IMR-90 (cell line): ENCODE measurements around the gene TMEM63C. TPM values are rescaled to one million over a fixed set of nuclear protein-coding genes. Genes with fewer than 3 reads are reported as not detected.

Source experiments
- ATAC-seq: fragments of 200-7000 bp; cut with Tn5 transposase; 2 replicates; pipeline ENCODE4 v1.9.1; 2020; ENCODE audit warnings: low read depth, mild to moderate bottlenecking, moderate library complexity
- BruUV-seq: library from RNA; stranded (reverse); fragments of 400-500 nt; replicated peaks from 2 replicates; lab custom pipeline; 2021; lab: Mats Ljungman, UMichigan
- CTCF ChIA-PET: fragments of 300-600 bp; formaldehyde crosslinking; extraction: SDS; loops from one replicate; lab custom pipeline; 2021; ENCODE audit warnings: antibody characterized with exemption; lab: Yijun Ruan, JAX
- POLR2A ChIA-PET: fragments of 300-600 bp; sonication (Branson Sonifier 250); formaldehyde crosslinking; loops from one replicate; lab custom pipeline; 2022; ENCODE audit warnings: antibody characterized with exemption; ENCODE audit not compliant: unreplicated experiment; lab: Charles Lee
- DNase-seq: peaks from one replicate; pipeline ENCODE4 v3.0.0; 2013
- H2AFZ ChIP-seq: replicated peaks from 2 replicates; pipeline ENCODE3; 2013; ENCODE audit warnings: low read length, mild to moderate bottlenecking; ENCODE audit not compliant: poor library complexity
- H2AK5ac ChIP-seq: 2 replicates; pipeline ENCODE4 v1.6.1; 2013; ENCODE audit warnings: low read depth, low read length, inconsistent platforms
- H2AK9ac ChIP-seq: replicated peaks from 2 replicates; pipeline ENCODE3; 2013; ENCODE audit warnings: mild to moderate bottlenecking, low read depth, low read length, moderate library complexity; ENCODE audit not compliant: poor library complexity
- H2BK120ac ChIP-seq: 2 replicates; pipeline ENCODE4 v1.6.1; 2013; ENCODE audit warnings: low read depth, low read length, inconsistent platforms
- H2BK15ac ChIP-seq: 3 replicates; pipeline ENCODE4 v1.6.1; 2013; ENCODE audit warnings: low read depth, low read length, inconsistent platforms
- H2BK20ac ChIP-seq: 2 replicates; pipeline ENCODE4 v1.6.1; 2013; ENCODE audit warnings: low read depth, mild to moderate bottlenecking, inconsistent platforms, low read length, moderate library complexity
- H2BK5ac ChIP-seq: 2 replicates; pipeline ENCODE4 v1.6.1; 2013; ENCODE audit warnings: mild to moderate bottlenecking, low read depth, low read length, inconsistent platforms; ENCODE audit not compliant: poor library complexity, severe bottlenecking
- H3K14ac ChIP-seq: replicated peaks from 2 replicates; pipeline ENCODE4 v1.6.1; 2013; ENCODE audit warnings: low read depth, low read length, inconsistent platforms
- H3K18ac ChIP-seq: 2 replicates; pipeline ENCODE4 v1.6.1; 2013; ENCODE audit warnings: low read depth, low read length, control low read depth
- H3K23ac ChIP-seq: 2 replicates; pipeline ENCODE4 v1.6.1; 2013; ENCODE audit warnings: low read depth, low read length, inconsistent platforms
- H3K27ac ChIP-seq: 2 replicates; pipeline ENCODE4 v1.5.1; 2013; ENCODE audit warnings: mild to moderate bottlenecking, control low read depth, low read length; ENCODE audit not compliant: insufficient read depth
- H3K27me3 ChIP-seq: 2 replicates; pipeline ENCODE4 v1.6.1; 2013; ENCODE audit warnings: low read length; ENCODE audit not compliant: control insufficient read depth, insufficient read depth
- H3K36me3 ChIP-seq: 2 replicates; pipeline ENCODE4 v1.6.1; 2013; ENCODE audit warnings: low read length, mixed read lengths; ENCODE audit not compliant: control insufficient read depth, insufficient read depth
- H3K4ac ChIP-seq: 2 replicates; pipeline ENCODE4 v1.6.1; 2013; ENCODE audit warnings: low read depth, low read length, inconsistent platforms
- H3K4me1 ChIP-seq: 2 replicates; pipeline ENCODE4 v1.6.1; 2013; ENCODE audit warnings: low read length, mixed read lengths; ENCODE audit not compliant: control insufficient read depth, insufficient read depth
- H3K4me2 ChIP-seq: 2 replicates; pipeline ENCODE4 v1.6.1; 2013; ENCODE audit warnings: low read depth, mild to moderate bottlenecking, control low read depth, low read length, moderate library complexity
- H3K4me3 ChIP-seq: 2 replicates; pipeline ENCODE4 v1.5.1; 2013; ENCODE audit warnings: low read depth, mild to moderate bottlenecking, control low read depth, low read length, moderate library complexity; ENCODE audit not compliant: insufficient read depth
- H3K56ac ChIP-seq: 2 replicates; pipeline ENCODE4 v1.6.1; 2013; ENCODE audit warnings: low read length, inconsistent platforms; ENCODE audit not compliant: insufficient read depth; ENCODE audit errors: extremely low read depth
- H3K79me1 ChIP-seq, 2 experiments: 2 replicates each; pipeline ENCODE4 v1.6.1; 2013; ENCODE audit warnings: low read length in 2 of 2, inconsistent platforms in 1 of 2, low read depth in 1 of 2
- H3K9ac ChIP-seq: 2 replicates; pipeline ENCODE4 v1.6.1; 2013; ENCODE audit warnings: low read depth, low read length, control low read depth
- H3K9me1 ChIP-seq: 2 replicates; pipeline ENCODE4 v1.6.1; 2013; ENCODE audit warnings: low read length, inconsistent platforms; ENCODE audit not compliant: insufficient read depth
- H3K9me3 ChIP-seq: 2 replicates; pipeline ENCODE4 v1.6.1; 2013; ENCODE audit warnings: low read length; ENCODE audit not compliant: control insufficient read depth, insufficient read depth
- H4K20me1 ChIP-seq: 2 replicates; pipeline ENCODE4 v1.6.1; 2013; ENCODE audit warnings: low read length, inconsistent platforms; ENCODE audit not compliant: insufficient read depth
- H4K5ac ChIP-seq: 2 replicates; pipeline ENCODE4 v1.6.1; 2013; ENCODE audit warnings: mild to moderate bottlenecking, low read depth, low read length, control low read depth
- H4K8ac ChIP-seq, 2 experiments: 2 replicates each; pipeline ENCODE4 v1.6.1; 2013; ENCODE audit warnings: low read depth in 2 of 2, low read length in 2 of 2, control low read depth in 1 of 2, inconsistent platforms in 1 of 2
- H4K91ac ChIP-seq: 2 replicates; pipeline ENCODE4 v1.6.1; 2013; ENCODE audit warnings: low read depth, low read length, inconsistent platforms; ENCODE audit not compliant: insufficient read depth
- MAZ ChIP-seq: IDR thresholded peaks from 2 replicates; pipeline ENCODE4 v1.6.1; 2012; ENCODE audit warnings: low read depth, mild to moderate bottlenecking, low read length, improper control_type of control experiment, moderate library complexity, borderline replicate concordance
- WGBS, 2 experiments: methylation state at CpG; one replicate each; pipeline versions ENCODE4 v1.1.5 to v1.1.7; 2013; ENCODE audit warnings: missing lambda C conversion rate in 2 of 2; ENCODE audit not compliant: insufficient read length in 1 of 2; ENCODE audit errors: extremely low coverage in 2 of 2; 5-methylcytosine and 5-hydroxymethylcytosine counted together
- dilution Hi-C: fragments of 300-500 bp; cut with HindIII; formaldehyde crosslinking; loops from one replicate; pipeline ENCODE4 v1.14.3; 2018; ENCODE audit warnings: low sequenced_read_pairs; ENCODE audit not compliant: unreplicated experiment
- in situ Hi-C: fragments of 300-500 bp; cut with MboI; formaldehyde crosslinking; loops from 3 replicates; pipeline ENCODE4 v1.14.3; 2019; ENCODE audit warnings: low sequenced_read_pairs, inconsistent platforms, mixed read lengths
- intact Hi-C: fragments of 100-400 bp; cut with micrococcal nuclease; formaldehyde crosslinking; loops from 2 replicates; pipeline ENCODE4 v1.10.0; 2022
- polyA plus RNA-seq, 3 experiments: library from polyadenylated mRNA; depleted of rRNA; stranded (reverse); fragments of >200 nt; gene quantifications; 2 replicates each; pipeline ENCODE4 v1.2.3, GENCODE V29; 2012; ENCODE audit warnings: low replicate concordance in 1 of 3
- total RNA-seq: library from RNA; depleted of rRNA; stranded (reverse); fragments of >200 nt; gene quantifications from 2 replicates; pipeline ENCODE4 v1.2.3, GENCODE V29; 2012

TMEM63C gene
- total and polyA plus RNA-seq, 2 of the 4 experiments (the other 2 are of a cell fraction) = under 0.01 TPM; not detected in 1

DNA sequence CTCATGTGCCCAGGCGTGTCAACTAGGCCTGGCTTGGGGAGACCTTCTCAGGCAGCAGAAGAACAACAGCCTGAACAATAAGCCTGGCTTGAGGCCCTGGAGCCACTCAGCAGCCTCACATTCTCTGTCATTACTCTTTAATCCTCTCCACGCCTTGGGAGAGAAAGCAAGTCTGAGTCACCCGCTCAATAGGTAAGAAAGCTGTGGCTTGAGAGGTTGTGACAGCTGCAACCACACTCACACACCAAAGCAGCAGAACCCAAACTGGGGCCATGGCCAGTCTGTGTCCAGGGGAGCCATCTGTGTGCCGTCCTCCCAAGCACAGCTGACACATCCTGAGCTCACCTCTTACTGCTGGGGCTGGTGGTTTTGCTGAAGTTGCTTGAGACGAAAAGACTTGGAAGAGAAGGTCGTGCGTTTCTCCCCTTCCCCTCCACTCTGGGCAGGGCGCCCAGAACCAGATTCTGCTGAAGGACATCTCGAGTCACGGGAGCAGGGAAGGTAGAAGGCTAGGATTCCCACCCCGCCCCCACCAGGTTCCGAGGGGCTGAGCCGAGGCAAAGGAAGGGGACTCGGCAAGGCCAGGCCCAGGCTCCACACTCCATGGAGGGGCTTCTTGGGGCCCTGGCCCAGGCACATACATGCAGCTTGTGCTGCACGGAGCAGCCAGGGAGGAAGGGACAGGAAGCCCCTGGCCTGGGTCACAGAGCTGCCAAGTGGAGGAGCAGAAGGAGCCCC is 5.5 kb downstream of the TMEM63C start:
- H3K9me1 ChIP-seq = 0 out of 2 replicates have a peak, but pooled peaks cover 3% of the 10 kb centered on the region
- no peak overlapping the region for H2BK15ac ChIP-seq
- H4K20me1 ChIP-seq = no peaks in the 10 kb centered on the region
- no peak overlapping the region for H2AK9ac ChIP-seq
- DNase-seq (peak; percentile 26), ATAC-seq (no peak)
- peaks cover 25% of the 10 kb centered on the region for H3K27me3 ChIP-seq
- no peak overlapping the region for H3K23ac ChIP-seq
- WGBS, 2 experiments = 30% methylated on average over 5 of the region's 15 CpGs; no CpG with 5 or more reads in 1 of the 2 experiments
- no peak overlapping the region for H3K27ac ChIP-seq
- no peak overlapping the region for H3K18ac ChIP-seq
- no peak overlapping the region for H4K91ac ChIP-seq
- no peaks in the 10 kb centered on the region for H3K36me3 ChIP-seq
- BruUV-seq = no TSS peak
- no peak overlapping the region for H3K56ac ChIP-seq
- no peak overlapping the region for H3K4me2 ChIP-seq
- in situ Hi-C loops (no loop called here), intact Hi-C loops (no loop called here), dilution Hi-C loops (no loop called here)
- H2BK20ac ChIP-seq = no peak overlapping the region
- TF ChIP-seq MAZ = no peak
- no peak overlapping the region for H3K14ac ChIP-seq
- H4K8ac ChIP-seq = no peak overlapping the region
- ChIA-PET CTCF (no interaction called here), POLR2A (no interaction called here)
- H2AFZ ChIP-seq = no peak overlapping the region
- no peak overlapping the region for H3K4me3 ChIP-seq
- H2AK5ac ChIP-seq = no peak overlapping the region
- H3K79me1 ChIP-seq = no peaks in the 10 kb centered on the region
- no peaks in the 10 kb centered on the region for H3K4me1 ChIP-seq
- no peak overlapping the region for H2BK5ac ChIP-seq
- no peak overlapping the region for H3K4ac ChIP-seq
- H2BK120ac ChIP-seq = no peak overlapping the region
- H3K9me3 ChIP-seq = no peaks in the 10 kb centered on the region
- no peak overlapping the region for H3K9ac ChIP-seq
- H4K5ac ChIP-seq = no peak overlapping the region
